ENCODE data around the gene RAD18.

RAD18 gene

GRCh38 chr3:8895829-8896228, 67.4 kb downstream of the RAD18 start:
- DNase-seq (ENCODE audit: low spot score), result no peak

- DNase-seq (ENCODE audit: low spot score), result no peak
Observed at GRCh38 chr3:8893001-8893400, 70.3 kb downstream of the RAD18 start.

GRCh38 chr3:8891774-8892173, 71.5 kb downstream of the RAD18 start:
- no peak for DNase-seq (ENCODE audit: low spot score)

GRCh38 chr3:8891303-8891702, 72.0 kb downstream of the RAD18 start:
- no peak for DNase-seq (ENCODE audit: low spot score)

- DNase-seq (ENCODE audit: low spot score), result no peak
Observed at GRCh38 chr3:8888301-8888915, 74.9 kb downstream of the RAD18 start.

GRCh38 chr3:8887435-8888300, 75.6 kb downstream of the RAD18 start:
- DNase-seq (ENCODE audit: low spot score), result no peak

GRCh38 chr3:8886546-8886945, 76.7 kb downstream of the RAD18 start:
- no peak for DNase-seq (ENCODE audit: low spot score)

GRCh38 chr3:8885536-8886316, 77.5 kb downstream of the RAD18 start:
- DNase-seq (ENCODE audit: low spot score), result no peak

- DNase-seq (ENCODE audit: low spot score), result no peak
Observed at GRCh38 chr3:8884630-8885290, 78.5 kb downstream of the RAD18 start.

GRCh38 chr3:8882642-8883041, 80.6 kb downstream of the RAD18 start:
- no peak for DNase-seq (ENCODE audit: low spot score)

- DNase-seq (ENCODE audit: low spot score), result no peak
Observed at GRCh38 chr3:8882171-8882593, 81.1 kb downstream of the RAD18 start.

- no peak for DNase-seq (ENCODE audit: low spot score)
Observed at GRCh38 chr3:8879347-8879944, 83.8 kb downstream of the RAD18 start.

GRCh38 chr3:8875836-8876235, 87.4 kb downstream of the RAD18 start:
- DNase-seq (ENCODE audit: low spot score), result no peak

- no peak for DNase-seq (ENCODE audit: low spot score)
Observed at GRCh38 chr3:8873740-8874139, 89.5 kb downstream of the RAD18 start.

- DNase-seq (ENCODE audit: low spot score), result no peak
Observed at GRCh38 chr3:8872261-8872660, 91.0 kb downstream of the RAD18 start.

GRCh38 chr3:8871306-8871705, 92.0 kb downstream of the RAD18 start:
- DNase-seq (ENCODE audit: low spot score), result no peak

GRCh38 chr3:8870134-8870533, 93.1 kb downstream of the RAD18 start:
- DNase-seq (ENCODE audit: low spot score), result no peak

- DNase-seq (ENCODE audit: low spot score), result no peak
Observed at GRCh38 chr3:8869613-8870012, 93.7 kb downstream of the RAD18 start.

- no peak for DNase-seq (ENCODE audit: low spot score)
Observed at GRCh38 chr3:8868996-8869395, 94.3 kb downstream of the RAD18 start.

- no peak for DNase-seq (ENCODE audit: low spot score)
Observed at GRCh38 chr3:8867646-8868045, 95.6 kb downstream of the RAD18 start.

GRCh38 chr3:8865697-8866096, 97.6 kb downstream of the RAD18 start:
- DNase-seq (ENCODE audit: low spot score), result no peak
